ENCODE results near the gene NIN.

GRCh38 chr14:50736932-50737419 lies 94.0 kb downstream of the NIN start:
- TF ChIP-seq HNF4G (IDR thresholded peaks at IDR 0.05) (no peak), CTCF (IDR thresholded peaks at IDR 0.05; ENCODE audit: low read depth, low read length, missing input control) (no peak), TAF1 (conservative IDR thresholded peaks at IDR 0.05) (no peak), REST (IDR thresholded peaks at IDR 0.05) (no peak), SP1 (IDR thresholded peaks at IDR 0.05) (no peak), RAD21 (IDR thresholded peaks at IDR 0.05) (no peak), YY1 (IDR thresholded peaks at IDR 0.05) (no peak), ATF3 (IDR thresholded peaks at IDR 0.05) (no peak), JUND (IDR thresholded peaks at IDR 0.05) (no peak)

Data from liver (tissue), 3 donors.